ENCODE measurements around the gene MX1.

The MX1 gene

GRCh38 chr21:41460578-41461527 is 34.8 kb downstream of the MX1 start:
- peak; percentile 6 for DNase-seq

DNA sequence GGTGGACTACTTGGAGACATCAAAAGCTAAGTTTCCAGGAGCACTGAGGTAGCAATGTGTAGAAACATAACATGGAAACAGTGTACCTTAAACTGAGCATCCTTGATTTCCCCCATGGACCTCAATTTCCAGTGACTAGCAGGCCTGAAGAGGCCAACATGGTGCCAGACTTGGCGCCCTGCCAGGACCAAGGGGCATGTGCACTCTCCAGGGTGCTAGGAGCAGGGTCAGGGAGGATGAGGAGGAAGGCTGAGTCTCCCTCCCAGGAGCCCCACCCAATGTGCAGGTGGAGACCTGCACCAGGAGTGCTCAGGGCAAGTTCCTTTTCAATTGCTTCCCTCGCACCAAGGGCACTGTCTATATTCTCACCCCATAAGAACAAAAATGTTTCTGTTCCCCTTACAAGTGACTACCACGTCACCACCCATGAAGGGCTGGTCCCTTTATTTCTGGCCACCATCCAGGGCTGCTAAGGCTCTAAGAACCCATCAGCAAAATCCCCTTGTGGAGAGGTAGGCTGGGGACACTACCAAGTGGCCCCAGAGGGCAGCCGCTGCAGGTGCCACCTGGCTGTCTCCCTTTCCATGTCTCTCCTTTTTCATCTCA is 39.2 kb downstream of the MX1 start:
- no peak for DNase-seq

GRCh38 chr21:41466024-41466820 is 40.2 kb downstream of the MX1 start:
- DNase-seq, result no peak

DNA sequence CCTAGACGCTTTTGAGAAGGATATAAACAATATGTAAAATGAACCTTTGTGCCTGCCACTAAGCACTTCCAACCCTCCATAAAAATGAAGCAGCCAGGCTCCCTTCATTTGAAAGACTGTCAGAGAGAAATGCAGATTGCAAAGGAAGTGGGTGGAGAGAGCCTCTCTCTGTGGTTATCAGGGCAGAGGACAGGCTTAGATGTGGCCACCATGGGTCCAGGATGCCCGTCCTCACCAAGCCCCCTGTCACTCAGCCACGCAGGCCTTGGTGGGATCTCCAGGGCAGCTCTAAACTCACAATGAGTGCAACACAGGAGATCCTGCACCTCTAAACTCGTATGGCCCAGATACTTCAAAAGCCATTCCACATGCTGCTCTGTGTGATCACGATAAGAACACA is 44.0 kb downstream of the MX1 start:
- no peak for DNase-seq

GRCh38 chr21:41472753-41473548 is 46.9 kb downstream of the MX1 start:
- no peak for DNase-seq

GRCh38 chr21:41475714-41476420 is 49.8 kb downstream of the MX1 start:
- DNase-seq, result no peak

DNA sequence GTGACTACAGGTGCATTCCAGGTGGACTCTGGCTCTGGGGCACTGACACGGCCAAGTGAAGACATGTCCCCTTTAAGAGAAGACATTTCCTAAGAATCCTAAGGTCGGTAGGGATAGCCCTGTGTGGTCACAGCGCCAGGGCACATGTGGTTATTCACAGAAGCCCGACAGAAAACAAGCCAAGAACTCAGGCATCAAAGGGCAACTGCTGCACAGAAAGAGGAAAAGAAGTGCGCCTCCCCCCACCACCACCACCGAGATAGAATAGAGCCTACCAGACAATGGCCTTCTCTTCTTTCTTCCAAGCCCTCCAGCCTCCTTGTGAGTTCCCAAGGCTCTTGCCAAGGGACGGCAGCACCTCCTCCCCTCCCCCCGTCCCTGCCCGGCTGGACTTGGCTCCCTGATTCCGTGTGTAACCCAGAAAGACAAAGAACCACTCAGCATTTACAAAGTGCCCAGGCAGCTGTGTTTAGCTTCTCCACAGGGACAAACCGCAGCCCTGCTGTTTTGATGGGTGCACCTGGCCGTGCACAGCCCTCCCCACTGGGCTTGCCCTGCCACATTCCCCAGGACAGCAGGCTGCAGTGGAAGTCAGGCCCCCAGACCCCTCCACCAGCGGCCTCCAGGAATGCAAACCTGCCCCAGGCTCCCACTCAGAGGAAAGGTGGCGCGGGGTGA is 51.7 kb downstream of the MX1 start:
- no peak for DNase-seq

DNA sequence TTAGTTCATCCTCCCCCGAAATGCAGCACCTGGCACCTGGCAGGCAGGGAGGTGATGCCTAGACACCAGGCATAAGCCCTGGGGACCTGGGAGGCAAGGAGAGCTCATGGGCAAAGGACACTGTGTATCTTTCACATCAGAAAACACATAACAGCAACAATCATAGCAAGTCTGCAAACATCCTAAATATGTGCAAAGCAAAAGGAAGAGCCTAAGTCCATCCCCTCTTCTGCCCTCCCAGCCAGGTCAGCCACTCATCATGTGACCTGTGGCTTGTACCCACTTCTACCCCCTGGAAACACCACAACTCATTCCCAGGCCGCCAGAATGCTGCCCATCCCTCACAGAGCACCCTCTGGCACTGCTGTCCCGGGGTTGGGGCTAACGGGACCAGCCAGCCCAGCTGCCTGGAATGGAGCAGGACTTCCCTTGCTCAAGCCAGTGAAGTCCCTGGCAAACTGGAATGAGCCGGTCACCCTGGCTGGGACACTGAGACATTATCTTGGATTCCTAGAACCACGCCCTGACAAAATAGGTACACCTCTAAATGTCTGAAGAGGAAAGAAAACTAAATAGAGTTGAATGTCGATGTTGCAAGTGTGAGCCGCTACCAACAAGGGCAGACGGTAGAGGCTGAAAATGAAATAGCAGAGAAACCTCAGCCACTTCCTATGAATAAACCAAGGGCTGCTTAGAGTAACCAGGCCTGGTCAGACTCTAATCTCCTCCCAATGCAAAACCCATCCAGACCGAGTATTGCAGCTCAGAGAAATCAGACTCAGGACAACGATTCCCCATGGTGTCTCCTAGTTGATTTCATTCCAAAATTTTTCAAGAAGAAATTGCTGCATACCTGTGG is 52.5 kb downstream of the MX1 start:
- no peak for DNase-seq

GRCh38 chr21:41479686-41480085 is 53.6 kb downstream of the MX1 start:
- DNase-seq, result no peak

DNA sequence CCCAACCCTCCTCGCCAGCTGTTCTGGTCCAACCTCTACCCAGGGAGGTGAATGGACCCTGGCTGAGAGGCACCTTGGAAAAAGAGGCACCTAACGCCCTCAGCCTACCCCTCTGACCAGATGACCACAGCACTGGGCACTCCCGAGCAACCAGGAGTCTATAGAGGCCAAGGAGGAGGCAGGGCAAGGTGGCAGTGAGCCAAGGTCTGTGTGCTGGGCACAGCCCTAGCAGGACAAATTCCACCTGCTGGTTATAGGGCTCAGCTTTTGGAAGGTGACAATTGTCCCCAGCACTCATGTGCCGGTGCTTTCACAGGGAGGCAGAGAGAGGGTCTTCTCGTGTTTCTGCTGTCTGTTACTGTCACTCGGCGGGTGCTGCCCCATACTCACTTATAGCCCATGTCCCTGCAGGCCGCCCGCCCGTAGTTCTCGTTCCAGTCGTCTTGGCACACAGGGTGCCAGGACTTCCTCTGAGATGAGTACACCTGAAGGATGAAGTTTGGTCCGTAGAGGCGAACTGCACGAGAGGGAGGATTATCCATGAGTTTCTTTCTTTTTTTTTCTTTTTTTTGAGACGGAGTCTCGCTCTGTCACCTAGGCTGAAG is 54.1 kb downstream of the MX1 start:
- DNase-seq, result no peak

DNA sequence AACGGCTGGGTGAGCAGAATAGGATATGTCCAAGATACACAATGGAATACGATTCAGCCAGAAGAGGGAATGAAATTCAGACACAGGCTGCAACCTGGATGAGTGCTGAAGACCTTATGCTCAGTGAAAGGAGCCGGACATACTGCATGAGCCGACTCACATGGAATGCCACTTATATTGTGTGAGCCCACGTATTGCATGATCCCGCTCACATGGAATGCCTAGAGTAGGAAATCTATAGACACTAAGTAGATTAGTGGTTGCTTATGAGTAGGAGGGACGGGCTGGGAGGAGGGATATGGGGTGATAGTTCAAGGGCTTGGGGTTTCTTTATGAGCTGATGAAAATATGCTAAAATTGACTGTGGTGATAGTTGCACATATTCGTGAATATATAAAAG is 55.2 kb downstream of the MX1 start:
- DNase-seq, result no peak

DNA sequence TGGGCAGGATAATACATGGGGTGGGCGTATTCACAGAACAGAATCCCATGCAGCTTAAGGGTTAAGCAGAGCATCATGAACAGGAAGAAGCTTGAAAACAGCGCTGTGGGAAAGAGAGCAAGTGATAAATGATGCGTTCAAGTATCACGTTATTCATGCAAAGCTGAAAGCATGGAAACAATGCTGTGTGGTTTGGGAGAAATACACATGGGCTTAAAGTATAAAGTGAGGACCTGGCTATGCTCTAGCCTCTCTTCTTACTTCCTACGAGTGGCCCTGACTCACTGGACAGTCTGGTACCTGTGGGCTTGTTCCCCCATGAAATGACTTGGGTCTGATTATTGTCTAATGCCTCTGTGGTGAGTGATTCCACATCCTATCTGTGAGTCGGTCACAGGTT is 56.3 kb downstream of the MX1 start:
- no peak for DNase-seq

DNA sequence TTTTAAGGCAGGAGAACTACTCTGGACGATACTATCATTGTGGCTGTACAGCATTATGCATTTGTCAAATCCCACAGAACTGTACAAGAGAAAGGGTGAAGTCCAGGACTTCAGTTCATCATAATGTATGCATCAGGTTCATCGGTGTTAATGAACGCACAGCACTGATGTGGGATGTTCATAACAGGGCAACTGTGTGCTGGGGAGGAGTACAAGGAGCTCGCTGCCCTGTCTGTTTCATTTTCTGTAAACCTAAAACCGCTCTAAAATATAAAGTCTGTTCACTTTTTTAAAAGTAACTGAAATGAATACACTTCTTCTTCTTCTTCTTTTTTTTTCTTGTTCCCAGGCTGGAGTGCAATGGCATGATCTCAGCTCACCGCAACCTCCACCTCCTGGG is 56.9 kb downstream of the MX1 start:
- no peak for DNase-seq

- DNase-seq, result no peak
Observed at GRCh38 chr21:41483415-41483814, 57.4 kb downstream of the MX1 start.

DNA sequence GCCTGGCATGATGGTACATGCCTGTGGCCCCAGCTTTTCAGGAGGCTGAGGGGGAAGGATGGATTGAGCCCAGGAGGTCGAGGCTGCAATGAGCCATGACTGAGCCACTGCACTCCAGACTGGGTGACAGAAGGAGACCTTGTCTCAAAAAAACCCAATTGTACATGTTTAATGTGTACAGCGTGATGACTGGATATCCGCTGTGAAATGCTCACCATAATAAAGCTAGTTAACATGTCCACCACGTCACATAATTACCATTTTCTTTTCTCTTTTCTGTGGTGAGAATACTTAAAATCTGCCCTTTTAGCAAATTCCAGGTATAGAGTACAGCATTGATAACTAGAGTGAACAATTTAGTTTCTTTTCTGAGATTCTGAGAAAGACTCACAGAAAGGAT is 57.9 kb downstream of the MX1 start:
- DNase-seq, result no peak

DNA sequence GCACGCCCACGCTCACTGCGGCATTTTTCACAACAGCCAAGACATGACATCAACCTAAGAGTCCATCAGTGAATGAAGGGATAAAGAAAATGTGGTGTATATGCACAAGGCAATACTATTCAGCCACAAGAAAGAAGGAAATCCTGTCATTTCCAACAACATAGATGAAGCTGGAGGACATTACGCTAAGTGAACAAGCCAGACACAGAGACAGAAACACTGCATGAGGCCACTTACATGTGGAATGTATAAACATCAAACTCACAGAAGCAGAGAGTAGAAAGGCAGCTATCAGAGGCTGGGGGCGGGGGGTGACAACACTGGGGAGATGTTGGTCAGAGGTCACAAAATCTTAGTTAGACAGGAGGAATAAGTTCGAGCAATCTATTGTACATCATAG is 61.0 kb downstream of the MX1 start:
- no peak for DNase-seq

GRCh38 chr21:41488080-41488479 is 62.0 kb downstream of the MX1 start:
- no peak for DNase-seq

GRCh38 chr21:41489329-41489728 is 63.3 kb downstream of the MX1 start:
- no peak for DNase-seq

GRCh38 chr21:41490330-41490729 is 64.3 kb downstream of the MX1 start:
- DNase-seq, result no peak

GRCh38 chr21:41491412-41491811 is 65.4 kb downstream of the MX1 start:
- no peak for DNase-seq

Data from effector CD8-positive, alpha-beta T cell (primary cell).